Measurements from ENCODE around the gene PCNT.

Gene PCNT

DNA sequence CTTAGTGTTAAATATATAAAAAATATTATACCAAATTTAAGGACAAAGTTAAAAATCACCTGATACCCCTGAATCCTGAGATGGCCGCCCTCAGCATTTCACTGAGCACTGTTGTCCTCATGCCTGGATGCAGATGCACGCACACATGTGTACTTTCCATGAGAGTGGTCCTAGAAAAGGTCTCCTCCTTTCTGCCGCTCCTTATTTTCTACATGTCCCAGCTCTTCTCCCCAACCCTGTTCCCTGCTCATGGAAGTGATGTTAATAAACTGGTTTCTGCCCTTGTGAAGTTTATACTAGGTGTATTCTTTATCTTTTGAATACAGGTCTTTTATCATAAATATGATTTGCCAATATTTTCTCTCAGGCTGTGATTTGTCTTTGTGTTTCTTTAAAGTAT is 167.6 kb downstream of the PCNT start:
- FAIRE-seq: no peak

- no peak for FAIRE-seq
Observed at GRCh38 chr21:46492851-46493250, 168.9 kb downstream of the PCNT start.

DNA sequence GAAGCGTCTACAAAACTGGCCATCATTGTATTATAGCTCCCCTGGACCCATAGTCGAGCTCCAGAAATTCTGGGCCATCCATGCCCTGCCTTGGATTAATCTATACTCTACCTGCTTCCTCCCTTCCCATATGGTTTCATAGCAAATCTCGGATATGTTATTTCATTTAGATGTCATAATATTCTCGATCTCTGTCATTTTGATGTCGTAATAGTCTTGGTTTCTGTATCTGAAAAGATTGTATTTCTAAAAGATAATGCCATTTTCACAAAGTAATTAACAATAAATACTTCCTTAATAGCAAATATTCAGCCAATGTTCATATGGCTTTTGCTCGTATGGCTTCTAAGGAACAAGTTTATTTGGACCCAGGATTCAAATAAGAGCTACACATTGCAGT is 169.9 kb downstream of the PCNT start:
- no peak for FAIRE-seq
